Endothelial cell of umbilical vein (primary cell): Measurements from ENCODE around the gene KIF26B.

Source experiments
- CTCF ChIP-seq, 2 donors: IDR thresholded peaks; 1 replicate in 1 of 2; 2 replicates in 1 of 2; pipeline ENCODE4 v1.5.1; 2011; ENCODE audit warnings: low read length in 2 of 2, mild to moderate bottlenecking in 2 of 2, moderate library complexity in 2 of 2, control low read depth in 1 of 2, inconsistent platforms in 1 of 2, low read depth in 1 of 2; ENCODE audit not compliant: insufficient read depth in 1 of 2; ENCODE audit errors: extremely low read depth in 1 of 2
- POLR2A ChIP-seq: IDR thresholded peaks from 2 replicates; pipeline ENCODE4 v1.6.1; 2012; ENCODE audit warnings: low read depth, mild to moderate bottlenecking, control low read depth, low read length
- POLR2AphosphoS5 ChIP-seq: IDR thresholded peaks from 2 replicates; pipeline ENCODE4 v1.6.1; 2012; ENCODE audit warnings: low read depth, mild to moderate bottlenecking, control low read depth, low read length, moderate library complexity; ENCODE audit not compliant: insufficient read depth

GRCh38 chr1:245316784-245317183 is 162.0 kb downstream of the KIF26B start:
- TF ChIP-seq POLR2AphosphoS5 (no peak), CTCF (IDR thresholded peaks at IDR 0.05; ENCODE audit: extremely low read depth in 1 of 2, insufficient read depth in 1 of 2, low read depth in 1 of 2, low read length in 2 of 2) (no peak), POLR2A (no peak)
